Measurements from ENCODE around the gene DPRX.

Gene DPRX, protein sequence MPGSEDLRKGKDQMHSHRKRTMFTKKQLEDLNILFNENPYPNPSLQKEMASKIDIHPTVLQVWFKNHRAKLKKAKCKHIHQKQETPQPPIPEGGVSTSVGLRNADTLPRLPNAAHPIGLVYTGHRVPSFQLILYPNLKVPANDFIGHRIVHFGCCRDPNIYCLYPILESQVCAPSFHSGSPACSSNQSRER

DNA sequence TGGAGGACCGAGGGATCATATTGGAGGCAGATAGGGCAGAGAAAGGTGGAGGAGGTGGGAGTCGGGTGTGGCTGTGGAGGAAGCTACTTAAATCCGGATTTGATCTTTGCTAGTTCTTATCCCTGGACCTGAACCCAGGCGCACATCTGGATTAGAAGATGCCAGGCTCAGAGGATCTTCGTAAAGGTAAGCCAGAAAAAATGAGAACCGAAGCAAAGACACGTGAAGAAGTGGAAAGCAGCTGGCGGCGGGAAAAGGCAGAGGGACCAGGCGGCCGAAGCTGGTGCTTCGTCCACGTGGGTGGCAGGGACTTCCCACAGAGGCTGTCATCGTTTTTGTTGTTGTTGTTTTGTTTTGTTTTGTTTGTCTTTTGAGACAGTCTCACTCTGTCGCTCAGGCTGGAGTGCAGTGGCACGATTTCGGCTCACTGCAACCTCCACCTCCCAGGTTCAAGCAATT is at the start of gene DPRX:
Gene DPRX, plus strand, starts transcription at position 51 of the 459 bp plus-strand sequence. Its CDS starts 108 bp downstream, at position 159.
- no peak for DNase-seq

DNA sequence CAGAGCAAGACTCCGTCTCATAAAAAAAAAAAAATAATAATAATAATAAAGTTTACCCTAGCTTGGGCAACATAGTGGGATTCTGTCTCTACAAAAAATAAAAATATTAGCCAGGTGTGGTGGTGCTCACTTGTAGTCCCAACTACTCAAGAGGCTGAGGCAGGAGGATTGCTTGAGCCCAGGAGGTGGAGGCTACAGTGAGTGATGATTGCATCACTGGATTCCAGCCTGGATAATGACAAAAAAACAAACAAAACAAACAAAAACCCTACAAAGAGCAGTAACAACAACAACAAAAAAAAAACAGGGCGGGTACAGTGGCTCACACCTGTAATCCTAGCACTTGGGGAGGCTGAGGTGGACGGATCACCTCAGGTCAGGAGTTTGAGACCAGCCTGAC is 48.6 kb upstream of the DPRX start:
- DNase-seq: no peak

DNA sequence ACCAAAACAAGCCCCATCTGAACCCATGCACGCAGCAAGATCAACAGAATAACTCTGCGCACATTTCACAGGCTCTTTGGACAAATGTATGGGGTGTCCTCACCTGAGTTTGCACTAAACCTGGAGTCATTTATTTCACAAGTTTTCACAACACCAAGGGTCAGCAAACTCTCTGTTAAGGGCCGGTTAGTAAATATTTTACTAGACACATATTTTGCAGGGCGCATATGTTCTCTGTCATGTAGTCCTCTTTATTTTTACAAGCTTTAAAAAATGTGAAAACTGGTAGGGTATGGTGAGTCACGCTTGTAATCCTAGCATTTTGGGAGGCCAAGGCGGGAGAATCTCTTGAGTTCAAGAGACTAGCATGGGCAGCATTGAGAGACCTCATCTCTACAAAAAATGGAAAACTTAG is 45.5 kb upstream of the DPRX start:
- DNase-seq: no peak

DNA sequence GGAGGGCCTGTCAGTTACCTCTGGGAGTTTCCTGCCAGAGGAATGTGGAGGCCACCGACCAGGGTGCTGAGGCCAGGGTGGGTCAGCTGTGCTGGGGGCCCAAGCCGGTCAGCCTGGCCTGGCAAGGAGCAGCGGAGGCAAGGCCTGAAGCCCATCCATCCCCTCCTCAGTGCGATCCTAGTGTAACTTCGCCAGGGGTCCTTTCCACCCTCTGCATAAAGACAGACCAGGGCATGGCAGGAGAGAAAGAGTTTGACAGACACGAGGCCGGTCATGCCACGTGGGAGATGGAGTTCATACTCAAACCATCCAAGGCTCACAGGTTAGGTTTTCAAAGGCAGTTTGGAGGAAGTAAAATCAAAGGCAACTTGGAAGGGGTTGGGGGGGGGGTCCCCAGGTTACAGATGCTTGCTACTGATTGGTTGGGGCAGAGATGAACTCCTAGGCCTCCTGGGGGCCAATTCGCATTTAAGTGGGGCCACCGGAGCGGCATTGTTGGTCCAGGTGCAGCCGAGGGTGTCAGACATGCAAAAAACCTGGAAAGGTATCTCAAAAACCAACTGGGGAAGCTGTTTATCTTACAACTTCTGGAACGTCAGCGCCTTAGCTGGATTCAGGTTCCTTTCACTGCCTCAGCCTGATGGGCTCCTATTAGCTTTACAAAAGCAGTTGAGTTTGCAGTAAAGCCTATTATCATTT is 36.8 kb upstream of the DPRX start:
- no peak for DNase-seq

DNA sequence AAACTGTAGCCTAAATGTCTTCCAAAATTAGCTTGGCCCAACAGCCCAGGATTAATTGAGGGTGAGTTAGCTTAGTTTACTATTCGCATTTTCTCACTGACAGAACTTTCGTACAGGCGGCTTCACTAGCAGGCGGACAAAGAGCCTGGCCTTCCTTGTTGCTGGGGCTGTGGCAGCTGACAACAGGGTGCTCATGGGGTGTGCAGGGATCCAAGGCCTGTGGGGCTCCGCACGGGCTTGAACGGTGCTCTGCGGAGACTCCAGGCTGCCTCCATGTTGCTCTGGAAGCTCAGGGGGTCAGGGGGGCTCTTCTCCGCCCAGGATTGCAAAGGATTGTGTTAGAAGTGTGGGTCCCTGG is 36.3 kb upstream of the DPRX start:
- DNase-seq: no peak

DNA sequence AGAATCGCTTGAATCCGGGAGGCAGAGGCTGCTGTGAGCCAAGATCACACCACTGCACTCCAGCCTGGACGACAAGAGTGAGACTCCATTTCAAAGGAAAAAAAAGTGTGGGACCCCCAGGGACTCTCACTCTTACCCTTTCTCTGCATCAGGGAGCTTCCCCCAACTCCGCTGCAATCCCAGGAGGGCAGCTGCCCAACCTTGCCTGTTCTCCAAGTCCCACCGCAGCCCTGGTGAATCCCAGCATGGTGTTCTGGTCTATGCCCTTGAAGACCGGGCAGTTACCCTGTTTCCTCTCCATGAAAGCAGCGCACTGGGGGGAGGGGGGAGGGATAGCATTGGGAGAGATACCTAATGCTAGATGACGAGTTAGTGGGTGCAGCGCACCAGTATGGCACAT is 35.7 kb upstream of the DPRX start:
- DNase-seq: no peak

DNA sequence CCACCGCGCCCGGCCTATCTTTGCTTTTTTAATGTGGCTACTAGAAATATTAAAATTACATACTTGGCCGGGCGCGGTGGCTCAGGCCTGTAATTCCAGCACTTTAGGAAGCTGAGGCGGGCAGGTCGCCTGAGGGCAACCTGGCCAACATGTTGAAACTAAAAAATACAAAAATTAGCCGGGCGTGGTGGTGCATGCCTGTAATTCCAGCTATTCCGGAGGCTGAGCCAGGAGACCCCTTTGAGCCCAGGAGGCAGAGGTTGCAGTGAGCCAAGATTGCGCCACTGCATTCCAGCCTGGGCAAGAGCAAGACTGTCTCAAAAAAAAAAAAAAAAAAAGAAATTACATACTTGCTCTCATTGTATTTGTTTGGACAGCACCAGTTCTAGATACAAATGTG is 34.8 kb upstream of the DPRX start:
- DNase-seq: no peak

DNA sequence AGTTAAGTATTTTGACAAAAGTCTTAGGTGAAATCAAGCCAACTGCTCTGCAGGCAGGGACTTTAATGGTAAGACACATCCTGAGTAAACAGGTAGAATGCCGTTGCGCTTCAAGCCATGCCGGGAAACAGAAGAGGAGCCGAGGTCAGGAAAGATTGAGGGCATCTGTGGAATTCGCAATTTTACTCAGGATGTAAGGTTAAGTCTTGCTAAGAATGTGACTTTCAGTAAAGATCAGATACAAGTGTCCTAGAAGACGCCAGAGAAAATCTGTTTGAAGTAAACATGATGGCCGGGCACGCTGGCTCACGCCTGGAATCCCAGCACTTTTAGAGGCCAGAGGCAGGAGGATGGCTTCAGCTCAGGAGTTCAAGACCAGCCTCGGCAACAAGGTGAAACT is 33.4 kb upstream of the DPRX start:
- DNase-seq: no peak

DNA sequence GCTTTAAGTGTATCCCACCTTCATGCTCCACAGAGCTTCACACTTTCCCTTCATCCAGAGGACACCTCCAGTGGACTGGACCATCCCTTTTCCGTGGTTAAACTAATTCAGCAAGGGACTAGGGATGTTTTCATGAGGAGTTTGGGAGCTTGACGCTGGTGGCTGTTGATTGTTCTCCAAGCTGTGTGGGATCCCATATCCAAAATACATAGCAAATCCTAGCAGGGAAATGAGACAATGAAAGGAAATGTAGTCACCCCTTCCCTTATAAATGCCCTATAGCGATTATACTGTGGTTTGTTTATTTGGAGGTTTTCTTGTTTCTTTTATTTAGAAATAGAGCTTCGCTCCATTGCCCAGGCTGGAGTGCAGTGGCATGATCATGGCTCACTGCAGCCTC is 31.6 kb upstream of the DPRX start:
- DNase-seq: no peak

DNA sequence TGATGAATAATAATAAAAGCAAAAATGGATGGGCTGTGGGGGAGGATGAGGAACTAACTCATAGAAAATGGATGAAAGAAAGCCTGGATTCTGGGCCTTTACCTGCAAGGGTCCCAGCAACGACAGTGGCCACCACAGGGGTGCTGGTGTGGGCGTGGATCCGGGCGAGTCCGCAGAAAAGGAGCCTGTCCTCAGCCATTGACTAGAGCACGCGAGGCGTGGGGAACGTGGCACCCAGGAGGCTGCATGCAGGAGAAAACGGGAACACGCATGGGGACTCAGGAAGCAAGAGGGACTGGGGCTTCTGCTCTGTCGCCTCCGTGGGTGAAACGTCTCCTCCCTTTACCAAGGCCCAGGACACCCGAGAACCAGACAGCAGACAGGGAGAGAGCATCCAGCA is 25.8 kb upstream of the DPRX start:
- DNase-seq: no peak

DNA sequence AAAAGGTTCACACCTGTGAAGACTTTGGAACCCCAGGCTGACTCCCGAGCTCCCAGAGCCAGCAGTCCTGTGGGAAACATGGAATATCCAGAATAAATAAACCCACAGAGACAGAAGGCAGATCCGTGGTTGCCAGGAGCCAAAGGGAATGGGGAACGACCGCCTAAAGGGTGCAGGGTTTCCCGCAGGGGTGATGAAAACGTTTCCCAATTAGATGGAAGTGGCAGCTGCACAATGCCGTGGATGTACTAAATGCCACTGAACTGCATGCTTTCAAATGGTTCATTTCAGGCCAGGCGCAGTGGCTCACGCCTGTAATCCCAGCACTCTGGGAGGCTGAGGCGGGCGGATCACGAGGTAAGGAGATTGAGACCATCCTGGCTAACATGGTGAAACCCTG is 23.4 kb upstream of the DPRX start:
- DNase-seq: no peak

DNA sequence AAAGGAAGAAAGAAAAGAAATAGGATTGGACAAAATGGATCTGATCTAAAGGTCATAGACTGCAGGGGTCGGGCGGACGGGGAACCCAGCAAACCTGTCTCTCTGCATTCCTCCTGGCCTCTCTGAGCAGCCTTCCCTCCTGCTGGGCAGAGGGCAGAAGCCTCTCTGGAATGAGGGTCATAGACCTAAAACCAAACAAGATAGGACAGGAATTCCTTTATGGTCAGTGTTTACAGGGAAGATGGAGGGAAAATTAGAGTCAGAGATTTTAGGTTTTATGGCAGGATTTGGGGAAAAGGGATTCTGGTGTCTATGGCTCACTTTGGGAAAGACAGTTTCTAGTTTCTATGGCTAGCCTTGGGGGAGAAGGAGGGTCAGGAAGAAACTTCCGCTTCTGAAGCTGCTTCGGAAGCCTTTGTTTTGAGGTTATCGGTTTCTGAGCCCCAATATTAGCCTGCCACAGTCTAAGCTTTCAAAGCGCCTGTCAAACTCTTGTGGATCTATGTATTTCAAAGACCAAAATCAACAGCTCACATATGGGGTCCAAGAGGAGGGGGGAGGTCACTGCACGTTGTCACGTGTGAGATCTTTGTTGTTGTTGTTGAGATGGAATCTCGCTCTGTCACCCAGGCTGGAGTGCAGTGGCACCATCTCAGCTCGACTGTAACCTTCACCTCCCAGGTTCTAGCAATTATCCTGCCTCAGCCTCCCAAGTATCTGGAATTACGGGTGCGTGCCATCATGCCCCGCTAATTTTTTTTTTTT is 18.9 kb upstream of the DPRX start:
- no peak for DNase-seq

DNA sequence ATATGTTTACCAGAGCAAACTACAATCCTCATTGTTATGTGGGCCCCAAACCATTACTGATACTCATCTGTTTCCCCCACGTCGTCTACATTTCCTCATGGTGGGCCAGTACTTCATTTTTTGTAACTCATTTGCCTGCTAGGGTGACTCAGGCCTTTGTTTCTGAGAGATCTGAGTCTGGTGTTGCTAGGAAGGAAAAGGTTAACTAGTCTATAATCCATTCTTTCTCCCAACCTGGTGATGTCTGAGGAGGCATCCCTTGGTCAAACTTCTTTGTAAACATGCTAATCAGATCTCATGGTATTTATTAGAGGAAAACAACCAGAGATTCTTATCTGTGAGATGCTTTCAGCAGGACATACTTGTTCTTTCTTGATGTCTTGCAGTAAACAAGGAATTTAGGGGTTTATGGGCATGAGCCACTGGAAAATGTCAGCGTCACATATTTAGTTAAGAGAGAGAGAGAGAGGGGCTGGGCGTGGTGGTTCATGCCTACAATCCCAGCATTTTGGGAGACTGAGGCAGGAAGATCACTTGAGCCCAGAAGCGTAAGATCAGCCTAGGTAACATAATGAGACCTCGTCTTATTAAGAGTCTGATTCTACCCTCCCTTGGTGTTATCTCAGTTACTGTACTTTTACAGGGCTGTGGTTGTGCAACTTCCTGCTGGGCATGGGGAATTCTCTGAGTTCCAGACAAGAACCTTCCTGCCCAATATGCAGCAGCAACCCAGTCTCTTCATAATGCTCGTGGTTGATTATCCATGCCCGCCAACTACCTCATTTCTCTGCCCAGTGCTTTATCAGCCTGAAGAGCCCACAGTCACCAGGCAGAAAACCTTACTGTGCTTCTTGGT is 9.7 kb upstream of the DPRX start:
- no peak for DNase-seq

DNA sequence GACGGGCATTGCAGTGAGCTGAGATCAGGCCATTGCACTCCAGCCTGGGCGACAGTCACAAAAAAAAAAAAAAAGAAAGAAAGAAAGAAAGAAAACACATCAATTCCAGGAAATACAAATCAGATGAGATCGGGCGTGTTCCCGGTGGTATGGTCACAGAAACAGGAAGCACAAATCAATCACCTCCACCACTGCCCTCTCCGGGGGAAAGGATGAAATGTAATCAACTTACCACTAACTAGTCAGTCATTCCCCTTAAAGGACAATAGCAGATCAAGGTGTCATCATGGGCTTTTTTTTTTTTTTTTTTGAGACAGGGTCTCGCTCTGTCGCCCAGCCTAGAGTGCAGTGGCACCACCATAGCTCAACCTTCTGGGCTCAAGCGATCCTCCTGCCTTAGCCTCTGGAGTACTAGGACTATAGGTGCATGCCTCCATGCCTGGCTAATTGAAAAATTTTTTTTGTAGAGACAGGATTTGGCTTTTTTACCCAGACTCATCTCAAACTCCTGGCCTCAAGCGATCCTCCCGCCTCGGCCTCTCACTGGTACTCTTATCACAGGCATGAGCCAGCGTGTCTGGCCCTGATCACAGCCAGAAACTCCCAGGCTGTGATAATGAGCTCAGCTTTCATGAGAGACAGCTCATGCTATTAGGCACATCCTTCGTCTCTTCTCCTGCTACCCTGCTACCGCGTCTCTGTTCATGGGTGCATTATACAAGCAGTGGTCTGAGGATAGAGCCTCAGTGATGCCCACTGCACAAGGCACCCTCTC is 6.8 kb upstream of the DPRX start:
- no peak for DNase-seq

DNA sequence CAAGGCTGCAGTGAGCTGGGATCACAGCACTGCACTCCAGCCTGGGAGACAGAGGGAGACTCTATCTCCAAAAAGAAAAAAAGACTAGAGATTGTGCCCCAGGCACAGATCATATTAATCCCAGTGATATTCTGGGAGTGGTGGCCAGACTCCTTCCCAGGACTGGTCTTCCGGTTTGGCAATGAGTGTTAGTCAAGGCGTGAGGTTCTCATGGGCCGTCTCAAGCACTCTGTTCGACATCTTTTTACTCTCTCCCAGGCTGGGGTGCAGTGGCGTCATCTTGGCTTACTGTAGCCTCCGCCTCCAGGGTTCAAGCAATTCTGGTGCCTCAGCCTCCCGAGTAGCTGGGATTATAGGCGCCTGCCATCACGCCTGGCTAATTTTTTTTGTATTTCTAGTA is 5.3 kb upstream of the DPRX start:
- no peak for DNase-seq

DNA sequence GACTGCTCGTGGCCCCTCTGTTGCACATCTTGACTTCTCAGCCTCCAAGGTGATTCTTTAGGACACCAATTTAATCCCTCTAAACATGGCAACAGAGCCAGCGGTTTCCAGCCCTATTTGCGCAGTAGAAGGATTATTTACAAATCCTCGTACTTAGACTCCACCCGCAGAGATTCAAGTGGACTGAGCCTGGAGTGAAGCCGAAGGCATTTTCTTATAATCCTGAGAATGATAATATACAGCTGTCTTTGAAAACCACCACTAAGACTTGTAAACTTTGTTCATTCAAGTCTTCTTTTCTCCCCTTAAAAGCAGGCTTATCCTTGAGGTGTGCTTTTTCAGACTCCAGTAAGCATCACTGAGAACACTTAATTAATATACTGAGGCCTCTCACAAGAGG is 4.8 kb upstream of the DPRX start:
- no peak for DNase-seq

DNA sequence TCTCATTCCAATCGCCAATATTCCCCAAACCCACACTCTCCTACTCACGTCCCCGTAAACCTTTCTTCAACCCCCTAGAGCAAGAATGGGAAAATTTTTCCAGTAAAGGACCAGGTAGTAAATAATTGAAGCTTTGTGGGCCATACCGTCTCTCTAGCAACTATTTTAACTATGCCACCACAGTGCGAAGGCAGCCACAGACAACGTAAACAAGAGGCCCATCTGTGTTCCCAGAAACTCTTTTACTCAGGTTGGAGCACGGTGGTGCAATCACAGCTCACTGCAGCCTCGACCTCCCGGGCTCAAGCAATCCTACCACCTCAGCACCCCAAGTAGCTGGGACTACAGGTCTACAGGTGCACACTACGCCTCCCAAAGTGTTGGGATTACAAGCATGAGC is 3.0 kb downstream of the DPRX start:
- no peak for DNase-seq

DNA sequence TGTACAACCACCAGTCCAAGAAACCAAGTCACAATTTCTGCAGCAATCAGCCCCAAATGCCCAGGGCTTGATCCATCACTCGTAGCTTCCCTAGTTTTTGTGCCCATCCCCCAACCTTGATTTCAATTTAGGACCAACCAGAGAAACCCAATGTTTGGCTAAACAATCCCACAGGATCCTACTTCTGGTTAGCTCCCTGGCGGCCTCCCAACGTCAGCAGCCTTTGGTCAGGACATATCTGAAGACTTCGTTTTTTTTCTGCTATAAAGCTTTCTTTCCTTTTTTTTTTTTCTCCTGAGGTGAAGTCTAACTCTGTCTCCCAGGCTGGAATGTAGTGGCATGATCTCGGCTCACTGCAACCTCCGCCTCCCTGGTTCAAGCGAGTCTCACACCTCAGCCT is 7.7 kb downstream of the DPRX start:
- no peak for DNase-seq

DNA sequence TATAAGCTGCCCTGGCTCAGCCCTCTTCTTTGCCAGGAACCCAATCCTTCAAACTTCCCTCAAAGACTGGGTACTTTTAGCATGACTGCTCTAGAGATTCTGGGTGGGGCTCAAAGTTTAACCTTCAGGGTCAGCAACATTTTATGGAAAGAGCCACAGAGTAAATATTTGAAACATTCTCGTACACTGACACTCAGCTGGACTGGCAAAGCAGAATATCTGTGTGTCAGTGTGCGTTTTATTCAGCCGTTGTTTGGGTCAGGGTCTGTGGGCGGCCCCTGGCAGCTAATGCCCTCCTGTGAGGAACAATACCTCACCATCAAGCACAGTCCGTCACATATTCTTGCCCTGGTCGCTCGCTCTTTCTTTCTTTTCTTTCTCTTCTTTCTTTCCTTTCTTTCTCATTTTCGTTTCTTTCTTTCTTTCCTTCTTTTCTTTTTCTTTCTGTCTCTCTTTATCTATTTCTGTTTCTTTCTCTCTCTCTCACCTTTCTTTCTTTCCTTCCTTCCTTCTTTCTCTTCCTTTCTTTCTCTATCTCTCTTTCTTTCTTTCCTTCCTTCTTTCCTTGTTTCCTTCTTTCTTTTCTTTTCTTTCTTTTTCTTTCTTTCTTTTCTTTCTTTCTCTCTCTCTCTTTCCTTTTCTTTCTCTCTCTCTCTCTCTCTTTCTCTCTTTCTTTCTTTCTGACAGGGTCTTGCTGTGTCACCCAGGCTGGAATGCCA is 10.7 kb downstream of the DPRX start:
- DNase-seq: no peak

DNA sequence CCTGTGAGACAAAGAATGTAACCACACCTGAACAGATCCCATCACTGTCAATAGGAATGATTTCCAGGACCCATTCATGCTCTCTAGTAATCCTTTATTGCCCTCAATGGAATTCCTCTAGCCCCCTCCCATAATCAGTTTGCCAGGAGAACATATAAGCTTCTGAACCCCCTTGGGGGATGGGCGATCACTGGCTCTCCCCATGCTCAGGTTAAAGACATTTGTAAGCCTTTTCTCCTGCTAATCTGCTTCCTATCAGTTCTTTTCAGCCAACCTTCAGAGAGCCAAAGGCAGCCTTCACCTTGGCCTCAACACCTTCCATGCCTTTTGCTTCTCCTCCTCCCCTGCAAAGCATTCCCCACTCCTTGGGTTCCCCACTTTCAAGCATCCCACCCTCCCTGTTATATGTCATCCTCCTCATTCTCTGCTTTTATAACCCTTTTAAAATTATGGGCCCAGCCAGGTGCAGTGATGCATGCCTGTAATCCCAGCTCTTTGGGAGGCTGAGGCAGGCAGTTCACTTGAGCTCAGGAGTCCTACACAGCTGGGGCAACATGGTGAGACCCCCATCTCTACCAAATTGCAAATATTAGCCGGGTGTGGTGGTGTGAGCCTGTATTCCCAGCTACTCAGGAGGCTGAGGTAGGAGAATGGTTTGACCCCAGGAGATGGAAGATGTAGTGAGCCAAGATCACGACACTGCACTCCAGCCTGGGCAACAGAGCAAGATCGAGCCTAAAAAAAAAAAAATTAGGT is 12.4 kb downstream of the DPRX start:
- no peak for DNase-seq

DNA sequence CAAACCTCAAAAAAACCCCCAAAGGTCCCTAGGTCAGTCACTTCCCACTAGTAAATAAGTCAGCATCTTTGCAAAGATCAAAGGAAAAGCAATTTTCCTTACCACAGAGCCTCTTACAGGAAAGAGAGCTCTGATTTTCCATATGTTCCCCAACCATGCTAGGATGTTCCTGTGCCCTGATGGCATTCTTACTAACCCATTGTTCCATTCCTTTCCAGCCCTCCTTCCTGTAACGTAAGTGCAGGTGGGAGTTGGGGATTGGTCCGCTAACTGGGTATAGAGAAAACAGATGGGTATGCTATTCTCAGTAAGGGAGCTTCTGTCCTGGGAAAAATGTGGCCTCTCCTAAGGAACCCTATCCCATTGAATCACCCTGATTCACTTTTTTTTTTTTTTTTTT is 14.3 kb downstream of the DPRX start:
- no peak for DNase-seq

Measured in NCI-H1092 (cell line).